ENCODE data around the gene GCG.

Gene GCG

GRCh38 chr2:162149466-162149865, 2.6 kb downstream of the GCG start:
- no peak for DNase-seq (ENCODE audit: low read depth)

GRCh38 chr2:162148956-162149355, 3.1 kb downstream of the GCG start:
- DNase-seq (ENCODE audit: low read depth) = no peak

DNA sequence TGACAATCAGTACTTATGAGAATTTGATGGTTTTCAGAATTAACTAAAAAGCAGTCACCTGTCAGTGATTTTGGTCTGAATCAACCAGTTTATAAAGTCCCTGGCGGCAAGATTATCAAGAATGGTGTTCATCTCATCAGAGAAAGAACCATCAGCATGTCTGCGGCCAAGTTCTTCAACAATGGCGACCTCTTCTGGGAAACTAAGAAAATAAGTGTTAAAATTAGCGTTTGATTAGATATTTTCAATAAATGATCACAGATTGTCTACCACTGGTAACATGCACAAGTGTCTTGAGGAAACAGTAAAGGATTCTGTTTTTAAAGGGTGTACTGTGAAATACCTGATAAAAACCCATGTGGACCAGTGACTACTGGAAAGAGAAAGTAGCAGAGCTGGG, 8.1 kb downstream of the GCG start:
- DNase-seq (ENCODE audit: low read depth) = no peak

GRCh38 chr2:162138310-162138709, 13.7 kb downstream of the GCG start:
- no peak for DNase-seq (ENCODE audit: low read depth)

- peak; percentile 15 for DNase-seq (ENCODE audit: low read depth)
Measured at GRCh38 chr2:162127422-162127821, 24.6 kb downstream of the GCG start.

DNA sequence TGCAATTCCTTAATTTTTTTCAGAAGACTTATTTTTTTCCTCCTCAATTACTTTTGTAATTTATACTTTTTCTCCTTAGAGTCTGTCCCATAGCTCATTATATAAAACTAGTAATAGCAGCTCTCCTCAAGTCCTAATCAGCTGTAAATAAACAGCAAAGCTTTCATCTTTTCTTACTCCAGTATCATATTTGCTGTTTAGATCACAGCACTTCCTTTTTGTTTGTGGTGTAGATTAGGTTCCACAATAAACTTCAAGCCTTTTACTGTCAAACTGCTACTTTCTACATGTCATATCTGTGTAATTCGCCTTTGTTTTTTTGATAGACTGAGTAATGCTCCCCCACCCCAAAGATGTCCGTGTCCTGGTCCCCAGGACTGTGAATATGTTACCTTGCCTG, 25.5 kb downstream of the GCG start:
- no peak for DNase-seq (ENCODE audit: low read depth)

DNA sequence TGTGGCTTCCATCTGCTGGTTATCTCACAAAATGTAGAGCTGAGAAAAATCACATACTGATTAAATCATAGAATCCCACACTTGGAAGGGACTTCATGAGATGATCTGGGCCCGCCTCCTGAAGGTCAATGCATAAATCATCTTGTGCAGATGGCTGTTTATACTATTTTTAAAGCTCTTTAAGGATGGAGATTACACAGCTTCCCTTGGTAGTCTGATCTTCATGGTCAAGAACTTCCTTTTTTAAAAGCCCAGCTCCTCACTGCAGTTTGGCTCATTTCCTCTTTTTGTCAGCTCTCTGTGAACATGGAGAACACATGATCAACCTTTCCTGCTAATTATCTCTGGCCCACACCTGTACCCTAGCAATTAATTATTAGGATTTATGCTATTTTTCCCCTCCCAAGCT, 25.9 kb downstream of the GCG start:
- DNase-seq (ENCODE audit: low read depth) = peak; percentile 50

- DNase-seq (ENCODE audit: low read depth) = peak; percentile 58
Measured at GRCh38 chr2:162125138-162125537, 26.9 kb downstream of the GCG start.

GRCh38 chr2:162123806-162124758, 28.0 kb downstream of the GCG start:
- peak; percentile 65 for DNase-seq (ENCODE audit: low read depth)

DNA sequence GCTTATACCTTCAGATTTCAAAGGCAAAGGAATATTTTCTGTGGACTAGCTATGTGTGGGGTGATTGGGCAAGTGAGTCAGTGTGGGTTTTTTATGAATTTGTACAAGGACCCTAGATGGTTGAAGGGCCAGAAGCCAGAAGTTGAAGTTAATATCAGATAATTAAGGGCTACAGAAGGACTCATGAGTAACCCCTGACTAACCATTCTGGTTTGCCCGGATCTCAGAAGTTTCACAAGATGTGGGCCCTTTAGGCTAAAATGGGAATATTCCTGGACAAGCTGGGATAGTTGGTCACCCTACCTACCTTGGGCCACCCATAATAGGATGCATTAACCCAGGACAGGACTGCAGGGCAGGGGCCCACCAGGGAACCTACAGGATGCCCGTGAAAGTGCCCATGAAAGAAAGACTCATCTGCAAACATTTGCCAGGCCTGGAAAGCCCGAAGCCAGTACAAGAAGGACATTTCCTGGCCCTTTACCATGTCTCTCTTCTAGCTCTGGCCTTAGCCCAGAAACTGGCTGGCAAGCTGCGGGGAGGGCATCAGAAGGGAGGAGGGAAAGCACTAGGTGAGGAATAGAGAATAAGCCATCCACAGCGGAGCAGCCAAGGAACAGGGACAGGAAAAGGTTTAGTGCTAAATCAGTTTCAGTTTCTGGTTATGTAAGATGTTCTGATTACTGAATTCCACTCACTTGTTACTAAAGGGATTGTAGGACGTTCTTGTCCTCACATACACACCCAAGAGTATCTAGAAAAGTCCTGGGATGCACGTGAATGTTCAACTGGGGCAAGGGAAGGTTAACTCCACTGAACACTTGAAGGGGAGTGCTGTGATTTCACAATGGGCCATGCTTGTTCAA, 33.6 kb downstream of the GCG start:
- DNase-seq (ENCODE audit: low read depth) = peak; percentile 88

- peak; percentile 55 for DNase-seq (ENCODE audit: low read depth)
Measured at GRCh38 chr2:162116352-162116751, 35.7 kb downstream of the GCG start.

GRCh38 chr2:162115076-162115475, 37.0 kb downstream of the GCG start:
- DNase-seq (ENCODE audit: low read depth) = no peak

- DNase-seq (ENCODE audit: low read depth) = peak; percentile 46
Measured at GRCh38 chr2:162114271-162114670, 37.8 kb downstream of the GCG start.

DNA sequence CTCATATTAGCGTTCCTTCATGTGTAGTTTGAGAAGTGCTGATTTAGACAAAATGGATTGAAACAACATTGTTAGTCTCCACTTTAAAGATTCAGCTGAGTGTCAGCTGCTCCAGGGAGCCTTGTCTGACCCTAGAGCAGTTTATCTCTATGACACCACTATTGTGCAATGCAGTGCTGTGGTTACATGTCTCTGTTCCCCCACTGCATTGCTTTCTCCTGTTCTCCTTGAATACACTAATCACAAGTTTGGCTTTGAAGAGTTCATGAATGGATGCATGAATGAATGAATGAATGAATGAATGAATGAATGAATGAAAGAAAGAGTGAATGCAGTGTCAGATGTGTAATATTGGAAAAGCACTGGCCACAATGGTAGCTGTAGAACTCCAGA, 38.3 kb downstream of the GCG start:
- DNase-seq (ENCODE audit: low read depth) = peak; percentile 77

DNA sequence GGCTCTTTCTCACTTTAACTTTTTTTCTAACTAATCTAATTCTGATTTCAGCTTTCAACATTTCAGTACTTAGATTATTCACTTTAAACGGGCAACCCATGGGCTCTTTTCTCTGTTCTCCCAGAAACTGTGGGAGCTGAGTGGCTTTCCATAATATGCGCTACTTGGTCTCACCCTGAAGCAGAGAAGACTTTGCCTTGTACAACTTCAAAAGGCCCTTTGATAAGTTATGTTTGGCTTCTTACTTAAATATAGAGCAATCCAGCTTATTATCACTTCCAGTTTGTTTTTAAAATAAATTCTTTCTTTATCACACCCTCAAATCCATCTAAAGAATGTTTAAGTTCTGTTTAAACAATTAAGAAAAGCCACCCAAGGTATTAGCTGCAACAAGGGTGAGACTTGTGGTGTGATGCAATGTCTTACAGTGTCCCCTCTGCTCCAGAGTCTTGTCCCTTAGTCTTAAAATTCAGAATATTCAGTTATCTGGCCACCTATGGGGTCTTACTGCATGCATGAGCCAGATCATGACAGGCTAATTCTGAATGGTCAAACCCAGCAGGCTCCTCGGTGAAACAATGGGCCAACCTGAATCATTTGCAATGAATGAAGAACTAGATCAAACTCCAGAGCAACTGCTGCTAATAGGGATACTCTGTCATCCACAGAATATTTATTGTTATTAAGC, 38.8 kb downstream of the GCG start:
- DNase-seq (ENCODE audit: low read depth) = no peak

DNA sequence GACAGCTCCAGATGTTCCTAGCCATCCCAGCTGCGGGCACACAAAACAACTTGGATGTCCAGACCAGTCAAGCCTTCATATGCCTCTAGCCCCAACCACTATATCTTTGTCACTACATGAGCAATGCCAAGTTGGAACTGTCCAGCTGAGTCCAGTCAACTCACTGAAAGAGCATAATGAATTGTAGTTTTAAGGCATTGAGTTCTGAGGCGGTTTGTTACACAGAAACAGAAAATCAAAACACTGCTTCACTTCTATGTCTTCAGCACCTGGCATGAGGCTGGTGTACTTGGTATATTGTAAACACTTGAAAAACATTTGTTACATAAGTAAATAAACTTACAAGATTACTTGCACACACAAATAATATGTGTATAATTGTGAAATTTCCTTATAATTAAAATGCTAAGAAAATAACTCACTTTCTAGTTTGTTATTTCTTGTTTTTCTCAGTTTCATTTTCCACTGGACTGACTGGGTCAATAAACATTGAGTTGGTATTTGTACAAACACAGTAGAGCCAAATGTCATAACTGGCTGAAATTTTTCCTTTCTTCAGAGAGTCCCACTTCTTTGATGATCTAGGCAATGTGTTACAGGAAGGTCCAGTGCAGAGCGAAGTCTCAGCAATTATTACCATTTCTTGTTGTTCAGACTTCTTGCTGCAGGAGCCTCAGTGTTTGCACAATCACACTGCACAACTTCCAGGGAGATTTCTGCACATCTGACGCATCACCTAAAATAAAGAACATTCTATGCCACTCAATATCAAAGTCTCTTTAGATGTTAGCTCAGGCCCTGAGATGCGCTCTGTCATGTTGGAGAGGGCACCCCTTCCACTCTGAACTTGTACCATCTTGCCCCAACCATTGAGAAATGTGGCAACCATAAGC, 39.8 kb downstream of the GCG start:
- no peak for DNase-seq (ENCODE audit: low read depth)

GRCh38 chr2:162107361-162107901, 44.6 kb downstream of the GCG start:
- no peak for DNase-seq (ENCODE audit: low read depth)

- DNase-seq (ENCODE audit: low read depth) = no peak
Measured at GRCh38 chr2:162106746-162107145, 45.3 kb downstream of the GCG start.

GRCh38 chr2:162106146-162106551, 45.9 kb downstream of the GCG start:
- peak; percentile 72 for DNase-seq (ENCODE audit: low read depth)

DNA sequence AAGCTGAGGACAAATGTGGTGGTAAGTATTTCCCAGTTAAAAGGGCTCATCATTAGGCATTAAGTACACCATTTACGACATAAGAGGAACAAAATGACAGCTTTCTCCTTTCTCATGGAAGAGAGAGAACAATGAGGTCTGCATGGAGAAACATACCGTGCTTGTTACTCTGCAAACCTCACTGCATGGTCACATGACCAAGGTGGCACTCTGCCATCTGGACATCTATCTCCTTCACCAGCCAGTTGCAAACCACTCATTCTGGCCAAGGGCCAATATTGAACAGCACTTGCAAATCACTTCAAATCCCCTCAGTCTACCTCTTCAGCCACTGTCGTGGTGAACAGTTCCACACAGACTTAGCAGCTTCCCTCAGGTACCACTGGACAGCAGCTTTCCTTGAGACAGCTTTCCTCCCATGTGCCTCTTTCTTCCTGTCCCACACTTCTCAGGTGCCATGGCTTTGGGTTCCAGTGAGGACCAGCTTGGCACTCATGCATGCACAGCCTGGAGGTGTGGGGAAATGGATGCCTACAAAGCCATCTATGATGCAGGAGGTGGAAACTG, 48.5 kb downstream of the GCG start:
- no peak for DNase-seq (ENCODE audit: low read depth)

DNA sequence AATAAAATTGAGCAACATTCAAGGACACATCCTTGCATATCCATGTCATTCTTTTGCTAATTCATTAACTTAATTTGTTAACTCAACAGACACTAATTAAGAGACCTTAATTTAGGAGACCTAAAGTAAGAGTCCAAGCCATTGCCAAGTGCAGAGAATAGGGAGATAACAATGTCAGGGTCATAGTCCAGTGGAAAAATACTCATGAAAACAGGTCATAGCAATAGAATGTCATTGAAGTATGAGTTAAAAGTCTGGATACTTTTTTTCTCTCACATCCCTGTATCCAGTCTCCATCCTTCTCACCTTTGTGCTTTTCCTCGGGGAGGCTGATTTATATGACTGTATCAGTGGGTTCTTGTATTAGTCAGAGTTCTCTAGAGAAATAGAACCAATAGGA, 51.5 kb downstream of the GCG start:
- DNase-seq (ENCODE audit: low read depth) = no peak

Measured in EH (cell line).